Measurements from ENCODE around the gene AP4M1.
A peak's percentile ranks its signal among the peaks of the same experiment; 100 is the strongest.
"Not testable (repeated sequence)": the region's sequence is repeated elsewhere in the genome, so short reads cannot be mapped to it uniquely, and the experiment has no call there.

AP4M1 gene

GRCh38 chr7:100109521-100110163, 8.2 kb downstream of the AP4M1 start:
- no peak for DNase-seq (ENCODE audit: low spot score)

DNA sequence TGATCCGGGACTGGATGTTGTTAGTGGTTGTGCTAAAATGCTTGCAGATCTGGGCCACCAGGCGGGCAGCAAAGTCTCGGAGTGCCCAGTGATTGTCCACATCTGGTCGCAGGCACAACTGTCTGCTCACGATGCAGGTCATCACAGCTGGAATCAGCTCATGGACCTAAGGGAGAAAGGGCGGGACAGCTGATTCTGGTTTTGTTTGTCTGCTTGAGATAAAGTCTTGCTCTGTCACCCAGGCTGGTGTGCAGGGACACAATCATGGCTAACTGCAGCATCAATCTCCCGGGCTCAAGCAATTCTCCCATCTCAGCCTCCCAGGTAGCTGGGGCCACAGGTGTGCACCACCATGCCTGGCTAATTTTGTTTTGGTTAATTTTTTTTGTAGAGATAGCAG, 9.7 kb downstream of the AP4M1 start:
- DNase-seq (ENCODE audit: low spot score), result no peak

DNA sequence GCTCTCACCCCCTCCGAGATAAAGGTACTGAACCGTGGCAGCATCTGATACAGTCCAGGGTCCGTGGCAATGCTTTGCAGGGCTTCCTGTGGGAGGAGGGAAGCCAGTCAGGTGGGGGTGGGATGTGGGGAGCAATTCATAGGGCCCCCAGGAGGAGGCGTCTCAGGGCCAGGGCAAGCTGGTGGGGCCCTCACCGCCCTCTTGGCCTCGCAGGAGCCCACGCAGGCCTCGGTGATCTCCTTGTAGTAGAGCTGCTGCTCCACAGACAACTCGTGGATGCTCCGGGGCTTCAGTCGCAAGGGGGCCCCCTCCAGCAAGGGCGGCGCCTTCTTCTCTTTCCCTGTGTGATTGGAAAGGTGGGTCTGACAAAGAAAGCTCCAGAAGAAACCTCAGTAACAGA, 10.5 kb downstream of the AP4M1 start:
- no peak for DNase-seq (ENCODE audit: low spot score)

GRCh38 chr7:100115026-100115425, 13.6 kb downstream of the AP4M1 start:
- no peak for DNase-seq (ENCODE audit: low spot score)

DNA sequence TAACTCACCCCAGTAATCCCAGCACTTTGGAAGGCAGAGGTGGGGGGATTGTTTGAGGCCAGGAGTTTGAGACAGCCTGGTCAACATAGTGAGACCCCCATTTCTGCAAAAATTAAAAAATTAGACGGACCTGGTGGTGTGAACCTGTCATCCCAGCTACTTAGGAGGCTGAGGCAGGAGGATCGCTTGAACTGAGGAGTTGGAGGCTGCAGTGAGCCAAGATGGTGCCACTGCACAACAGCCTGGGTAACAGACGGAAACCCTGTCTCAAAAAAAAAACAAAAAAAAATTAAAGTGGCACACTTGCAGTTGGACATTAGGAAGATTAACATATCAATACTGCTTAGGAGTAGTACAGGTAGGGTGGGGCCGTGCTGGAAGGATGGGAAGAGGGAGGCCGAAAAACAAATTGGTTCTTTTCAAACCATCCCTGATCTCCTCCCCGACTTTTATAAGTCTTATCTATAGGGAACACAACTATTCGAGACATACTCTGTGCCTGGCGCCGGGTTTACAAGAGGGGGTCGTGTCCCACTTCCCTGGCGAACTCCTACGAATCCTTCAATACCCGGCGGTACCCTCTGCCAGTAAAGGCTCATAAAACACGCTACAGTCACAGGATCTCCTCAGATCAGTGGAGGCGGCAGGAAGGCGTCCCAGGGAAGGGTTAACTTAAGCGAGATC, 17.1 kb downstream of the AP4M1 start:
- DNase-seq (ENCODE audit: low spot score), result no peak

DNA sequence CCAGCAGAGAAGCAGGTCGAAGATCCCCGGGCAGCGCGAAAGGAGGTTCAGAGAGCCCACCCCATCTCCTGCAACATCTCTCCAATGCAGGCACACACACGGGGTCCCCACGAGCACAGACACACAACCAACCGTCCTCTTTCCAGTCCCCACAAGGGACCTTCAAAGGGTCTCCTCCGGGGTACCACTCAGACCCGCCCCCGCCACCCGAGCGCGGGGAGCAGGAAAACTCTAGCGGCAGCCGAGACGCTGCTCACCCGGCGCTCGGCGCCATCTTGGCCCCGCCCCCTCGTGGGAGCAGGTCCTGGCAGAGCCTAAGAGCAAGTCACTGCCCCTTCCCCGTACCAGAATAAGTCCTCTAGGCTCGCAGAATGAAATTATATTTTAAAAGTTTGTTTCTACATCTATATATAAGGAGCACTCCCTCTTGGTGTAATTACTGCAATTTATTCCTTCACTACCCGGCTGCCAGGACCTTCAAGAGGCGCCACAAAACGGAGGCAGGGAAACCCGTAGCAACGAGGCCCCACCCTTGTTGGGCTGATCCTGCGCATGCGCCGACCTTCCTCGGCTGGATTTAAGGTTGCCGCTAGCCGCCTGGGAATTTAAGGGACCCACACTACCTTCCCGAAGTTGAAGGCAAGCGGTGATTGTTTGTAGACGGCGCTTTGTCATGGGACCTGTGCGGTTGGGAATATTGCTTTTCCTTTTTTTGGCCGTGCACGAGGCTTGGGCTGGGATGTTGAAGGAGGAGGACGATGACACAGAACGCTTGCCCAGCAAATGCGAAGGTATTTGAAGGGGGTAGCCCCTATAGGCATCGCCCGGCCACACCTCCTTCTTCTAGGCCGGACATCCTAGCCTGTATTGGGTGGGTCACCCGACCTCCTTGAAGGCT, 17.9 kb downstream of the AP4M1 start, which contains the start of the genes CNPY4 and TAF6:
Gene CNPY4 (plus strand): TSS at position 563 of the 898 bp plus-strand sequence. CDS start 111 bp downstream, at position 674.
Gene TAF6 (minus strand): TSS at position 287 of the 898 bp plus-strand sequence. CDS start 5,149 bp downstream, outside the sequence.
- peak; percentile 98 for DNase-seq (ENCODE audit: low spot score)

- peak; percentile 82 for DNase-seq (ENCODE audit: low spot score)
Measured at GRCh38 chr7:100119970-100120732, 18.7 kb downstream of the AP4M1 start.

DNA sequence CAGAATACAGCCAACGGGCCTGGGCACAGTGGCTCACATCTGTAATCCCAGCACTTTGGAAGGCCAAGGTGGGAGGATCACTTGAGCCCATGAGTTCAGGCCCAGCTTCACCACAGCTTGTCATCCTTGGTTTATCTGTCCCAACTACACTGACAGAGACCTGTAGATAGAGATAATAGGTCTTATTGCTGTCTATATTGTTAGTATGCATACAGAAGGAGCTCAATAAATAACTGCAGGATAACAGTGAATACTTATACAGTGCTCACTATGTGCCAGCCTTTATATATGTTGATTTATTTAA, 19.2 kb downstream of the AP4M1 start:
- DNase-seq (ENCODE audit: low spot score), result no peak

GRCh38 chr7:100122067-100122466, 20.6 kb downstream of the AP4M1 start:
- no peak for DNase-seq (ENCODE audit: low spot score)

DNA sequence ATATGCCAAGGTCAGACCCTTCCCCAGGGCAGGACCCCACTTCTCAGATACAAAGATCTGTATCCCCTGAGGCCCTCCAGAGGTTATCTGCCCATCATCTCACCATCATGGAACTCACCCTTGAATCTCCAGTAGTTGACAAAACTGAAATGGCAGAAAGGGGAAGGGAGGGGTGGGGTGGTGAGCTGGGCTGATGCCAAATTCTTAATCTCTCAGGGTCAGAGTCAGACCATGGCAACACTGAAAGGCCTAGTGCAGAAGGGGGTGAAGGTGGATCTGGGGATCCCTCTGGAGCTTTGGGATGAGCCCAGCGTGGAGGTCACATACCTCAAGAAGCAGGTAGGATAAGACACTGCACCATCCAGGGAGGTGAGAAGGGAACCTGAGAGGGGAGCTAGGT, 21.1 kb downstream of the AP4M1 start:
- DNase-seq (ENCODE audit: low spot score), result no peak

GRCh38 chr7:100124301-100125230, 23.1 kb downstream of the AP4M1 start:
- DNase-seq (ENCODE audit: low spot score), result no peak

DNA sequence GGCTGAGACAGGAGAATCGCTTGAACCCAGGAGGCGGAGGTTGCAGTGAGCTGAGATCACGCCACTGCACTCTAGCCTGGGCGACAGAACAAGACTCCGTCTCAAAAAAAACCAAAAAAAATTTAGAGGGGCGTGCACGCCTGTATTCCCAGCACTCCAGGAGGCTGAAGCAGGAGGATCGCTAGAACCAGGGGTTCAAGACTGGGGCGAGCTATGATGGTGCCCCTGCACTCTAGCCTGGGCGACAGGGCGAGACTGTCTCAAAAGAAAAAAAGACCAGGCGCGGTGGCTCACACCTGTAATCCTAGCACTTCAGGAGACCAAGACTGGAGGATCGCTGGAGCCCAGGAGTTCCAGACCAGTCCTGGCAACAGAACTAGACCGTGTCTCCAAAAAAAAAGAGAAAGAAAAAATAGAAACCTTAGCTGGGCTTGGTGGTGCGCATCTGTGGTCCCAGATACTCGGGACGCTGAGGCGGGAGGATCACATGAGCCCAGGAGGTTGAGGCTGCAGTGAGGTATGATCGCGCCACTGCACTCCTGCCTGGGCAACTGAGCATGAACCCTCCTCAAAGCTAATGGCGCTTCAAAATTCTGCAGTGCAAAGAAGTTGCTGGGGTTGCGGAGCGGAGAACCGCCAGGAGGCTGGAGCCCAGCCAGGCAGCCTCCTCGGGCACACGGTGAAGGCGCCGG, 24.9 kb downstream of the AP4M1 start:
- no peak for DNase-seq (ENCODE audit: low spot score)

DNA sequence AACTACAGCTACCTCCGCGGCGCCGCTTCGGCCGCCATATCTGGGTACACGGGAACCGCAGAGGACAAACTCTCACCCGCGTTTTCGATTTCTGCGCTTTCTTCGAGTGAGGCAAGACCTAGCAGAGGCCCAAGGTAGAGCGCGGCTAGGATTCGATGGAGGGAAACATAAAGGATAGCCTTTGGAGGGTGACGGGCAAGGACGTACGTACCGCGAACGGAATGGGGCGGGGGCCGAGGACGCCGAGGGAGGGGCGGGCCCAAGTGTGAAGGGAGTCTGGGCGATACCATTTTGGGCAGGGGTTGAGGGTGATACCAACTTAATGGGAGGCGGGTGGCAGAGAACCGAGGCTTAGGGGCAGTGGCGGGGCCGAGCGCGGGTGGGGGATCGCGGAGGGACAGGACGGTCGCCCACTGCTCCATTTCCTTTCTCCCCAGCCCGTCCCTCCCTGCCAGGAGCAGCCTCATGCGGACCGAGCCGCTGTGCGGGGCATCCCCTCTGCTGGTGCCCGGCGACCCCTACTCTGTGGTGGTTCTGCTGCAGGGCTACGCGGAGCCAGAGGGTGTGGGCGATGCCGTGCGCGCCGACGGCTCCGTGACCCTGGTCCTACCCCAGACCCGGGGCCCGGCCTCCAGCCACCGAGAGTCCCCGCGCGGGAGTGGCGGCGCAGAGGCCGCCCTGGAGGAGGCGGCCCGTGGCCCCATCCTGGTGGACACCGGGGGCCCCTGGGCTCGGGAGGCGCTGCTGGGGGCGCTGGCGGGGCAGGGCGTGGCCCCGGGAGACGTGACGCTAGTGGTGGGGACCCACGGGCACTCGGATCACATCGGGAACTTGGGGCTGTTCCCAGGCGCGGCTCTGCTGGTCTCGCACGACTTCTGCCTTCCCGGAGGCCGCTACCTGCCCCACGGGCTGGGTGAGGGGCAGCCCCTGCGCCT, 25.8 kb downstream of the AP4M1 start, which contains the start of gene MBLAC1:
Gene MBLAC1 (plus strand): TSS at position 37 of the 935 bp plus-strand sequence. CDS start 429 bp downstream, at position 466.
- DNase-seq (ENCODE audit: low spot score), result peak; percentile 96

DNA sequence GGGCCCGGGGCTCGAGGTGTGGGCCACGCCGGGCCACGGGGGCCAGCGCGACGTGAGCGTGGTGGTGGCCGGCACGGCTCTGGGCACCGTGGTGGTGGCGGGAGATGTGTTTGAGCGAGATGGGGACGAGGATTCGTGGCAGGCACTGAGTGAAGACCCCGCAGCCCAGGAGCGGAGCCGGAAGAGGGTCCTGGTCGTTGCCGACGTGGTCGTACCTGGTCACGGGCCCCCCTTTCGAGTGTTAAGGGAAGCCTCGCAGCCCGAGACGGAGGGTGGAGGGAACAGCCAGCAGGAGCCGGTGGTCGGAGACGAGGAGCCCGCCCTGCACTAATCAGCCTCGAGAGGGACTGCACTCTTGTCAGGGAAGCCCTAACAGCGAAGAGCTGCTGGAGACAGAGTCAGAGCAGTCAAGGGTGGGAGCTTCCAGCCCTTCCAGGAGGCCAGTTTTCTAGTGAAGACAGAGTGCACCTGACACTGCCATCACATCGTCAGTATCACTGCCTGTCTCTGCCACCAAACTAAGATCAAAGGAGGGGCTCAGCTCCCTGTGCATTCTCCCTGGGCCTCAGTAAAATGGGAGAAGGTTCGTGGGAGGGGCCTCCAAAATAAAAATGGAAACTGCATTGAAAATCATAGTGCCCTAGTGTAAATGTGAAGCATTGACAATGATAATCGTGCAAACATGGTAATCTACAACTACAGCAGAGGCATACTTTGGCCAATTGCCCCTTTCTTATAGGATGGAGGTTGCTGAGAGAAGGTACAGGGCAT, 26.6 kb downstream of the AP4M1 start:
- DNase-seq (ENCODE audit: low spot score), result peak; percentile 20

- no peak for DNase-seq (ENCODE audit: low spot score)
Measured at GRCh38 chr7:100128637-100128963, 27.2 kb downstream of the AP4M1 start.

DNA sequence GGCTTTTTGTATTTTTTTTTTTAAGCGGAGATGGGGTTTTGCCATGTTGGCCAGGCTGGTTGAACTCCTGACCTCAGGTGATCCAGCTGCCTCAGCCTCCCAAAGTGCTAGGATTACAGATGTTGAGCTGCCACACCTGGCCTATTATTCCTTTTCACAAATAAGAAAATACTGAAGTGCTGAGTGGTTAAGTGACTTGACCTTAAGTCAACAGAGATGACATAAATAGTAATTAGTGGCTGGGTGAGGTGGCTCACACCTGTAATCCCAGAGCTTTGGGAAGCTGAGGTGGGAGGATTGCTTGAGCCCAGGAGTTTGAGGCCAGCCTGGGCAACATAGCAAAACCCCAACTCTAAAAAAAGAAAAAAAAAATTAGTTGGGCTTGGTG, 28.8 kb downstream of the AP4M1 start:
- not testable (repeated sequence) for DNase-seq (ENCODE audit: low spot score)

- peak; percentile 77 for DNase-seq (ENCODE audit: low spot score)
Measured at GRCh38 chr7:100130608-100131453, 29.4 kb downstream of the AP4M1 start.
